Measurements from ENCODE around the gene WDR44. TPM values are rescaled to one million over a fixed set of nuclear protein-coding genes. Genes with fewer than 3 reads are reported as not detected.

Gene WDR44, protein sequence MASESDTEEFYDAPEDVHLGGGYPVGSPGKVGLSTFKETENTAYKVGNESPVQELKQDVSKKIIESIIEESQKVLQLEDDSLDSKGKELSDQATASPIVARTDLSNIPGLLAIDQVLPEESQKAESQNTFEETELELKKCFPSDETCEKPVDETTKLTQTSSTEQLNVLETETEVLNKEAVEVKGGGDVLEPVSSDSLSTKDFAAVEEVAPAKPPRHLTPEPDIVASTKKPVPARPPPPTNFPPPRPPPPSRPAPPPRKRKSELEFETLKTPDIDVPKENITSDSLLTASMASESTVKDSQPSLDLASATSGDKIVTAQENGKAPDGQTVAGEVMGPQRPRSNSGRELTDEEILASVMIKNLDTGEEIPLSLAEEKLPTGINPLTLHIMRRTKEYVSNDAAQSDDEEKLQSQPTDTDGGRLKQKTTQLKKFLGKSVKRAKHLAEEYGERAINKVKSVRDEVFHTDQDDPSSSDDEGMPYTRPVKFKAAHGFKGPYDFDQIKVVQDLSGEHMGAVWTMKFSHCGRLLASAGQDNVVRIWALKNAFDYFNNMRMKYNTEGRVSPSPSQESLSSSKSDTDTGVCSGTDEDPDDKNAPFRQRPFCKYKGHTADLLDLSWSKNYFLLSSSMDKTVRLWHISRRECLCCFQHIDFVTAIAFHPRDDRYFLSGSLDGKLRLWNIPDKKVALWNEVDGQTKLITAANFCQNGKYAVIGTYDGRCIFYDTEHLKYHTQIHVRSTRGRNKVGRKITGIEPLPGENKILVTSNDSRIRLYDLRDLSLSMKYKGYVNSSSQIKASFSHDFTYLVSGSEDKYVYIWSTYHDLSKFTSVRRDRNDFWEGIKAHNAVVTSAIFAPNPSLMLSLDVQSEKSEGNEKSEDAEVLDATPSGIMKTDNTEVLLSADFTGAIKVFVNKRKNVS
- 11.8 and 13.7 TPM in 2 replicates for total RNA-seq

DNA sequence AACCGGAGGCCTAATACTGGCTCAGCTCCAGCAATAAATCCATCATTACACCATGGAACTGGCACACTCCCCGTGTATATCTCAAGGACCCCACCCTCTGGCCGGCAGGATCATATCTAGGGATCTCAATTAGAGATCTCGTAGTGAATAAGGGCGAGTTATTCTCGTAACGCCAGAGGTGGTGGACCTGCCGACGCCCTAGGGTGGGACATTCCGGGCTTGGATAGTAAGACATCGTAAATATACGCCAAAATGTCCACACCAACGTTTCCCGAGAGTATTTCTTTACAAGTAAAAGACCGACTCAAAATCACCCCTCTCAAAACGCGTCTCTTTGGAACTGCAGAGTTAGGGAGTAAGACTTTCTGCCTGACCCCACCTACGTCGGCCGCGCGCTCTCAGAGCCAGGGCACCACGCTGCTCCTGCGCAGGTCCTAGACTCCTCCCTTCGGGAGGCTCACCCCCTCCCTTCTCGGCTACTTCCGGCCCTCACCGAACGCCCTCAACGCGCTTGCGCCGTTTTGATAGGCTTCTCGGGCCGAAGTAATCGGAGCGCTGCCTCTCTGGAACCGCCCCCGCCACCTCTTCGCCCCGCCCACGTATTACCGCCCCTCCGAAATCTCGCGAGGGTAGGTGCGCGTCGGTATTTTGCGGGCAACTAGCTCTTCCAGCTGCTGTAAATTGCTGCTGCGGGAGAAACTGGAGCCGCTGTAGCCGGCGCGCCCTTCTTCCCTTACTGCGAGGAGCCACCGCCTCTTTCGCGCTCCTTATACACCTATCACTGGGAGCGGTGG, at the start of gene WDR44:
TSS of gene WDR44 (plus strand) at position 643 of the 794 bp plus-strand sequence. CDS start 398 bp downstream, outside the sequence.

DNA sequence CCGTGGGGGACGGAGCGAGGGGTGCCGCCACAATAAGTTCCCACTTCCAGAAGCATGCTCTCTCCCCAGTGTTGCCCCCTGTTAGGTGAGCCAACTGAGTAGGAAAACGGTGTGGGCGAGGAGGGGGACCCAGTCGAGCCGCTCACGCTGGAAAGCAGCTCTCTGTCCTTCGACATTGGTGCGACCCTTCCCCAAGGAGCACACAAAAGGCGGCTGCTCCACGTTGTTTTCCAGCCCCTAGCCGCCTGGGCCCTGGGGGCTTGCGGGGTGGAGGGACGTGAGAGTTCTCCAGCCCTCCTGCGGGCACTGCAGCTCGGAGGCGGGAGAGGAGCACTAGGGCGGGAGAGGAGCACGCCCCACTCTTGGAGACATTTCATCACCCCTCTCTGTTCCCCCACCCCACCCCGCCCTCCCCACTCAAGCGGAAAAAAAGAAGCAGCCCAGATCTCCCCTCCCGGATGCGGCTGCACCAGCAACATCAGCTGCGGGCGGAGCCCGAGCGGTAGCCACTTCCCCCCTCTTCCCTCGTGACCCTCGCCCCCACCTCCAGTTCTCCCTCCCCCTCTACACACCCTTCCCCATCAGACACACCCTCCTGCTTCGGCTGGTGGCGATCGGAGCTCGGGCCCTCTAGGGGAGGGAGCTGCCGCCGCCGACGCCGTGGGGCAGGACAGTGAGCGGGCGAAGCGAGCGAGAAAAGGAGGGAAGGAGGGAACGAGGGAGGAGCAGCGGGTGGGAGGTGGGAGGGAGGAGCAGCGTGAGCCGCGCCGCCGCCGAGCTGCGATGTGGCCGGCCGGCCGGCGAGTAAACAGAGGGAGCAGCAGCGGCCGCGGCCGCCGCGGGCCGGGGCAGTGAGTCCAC, 149.4 kb downstream of the WDR44 start, which contains the start of gene DOCK11:
TSS of gene DOCK11 (plus strand) at position 755 of the 861 bp plus-strand sequence. CDS start 157 bp downstream, outside the sequence.

Other genes with a start within 250 kb of the WDR44 start
- 3.2 and 5.1 TPM in 2 replicates for gene KLHL13, start 229.3 kb upstream of the WDR44 start, total RNA-seq
- gene DOCK11, start 149.7 kb downstream of the WDR44 start, total RNA-seq = 17.5 and 18.3 TPM in 2 replicates